Esophagus squamous epithelium (tissue), 4 donors: ENCODE results near the gene EPB41L4A.

ENCODE experiments used
- CTCF ChIP-seq, 6 experiments: fragments of 450-650 bp in 4 of 6; fragments of 200-600 bp in 2 of 6; sonication (generic) in 2 of 6; IDR thresholded peaks; one replicate each; pipeline ENCODE4 v1.5.1; 2016 to 2019; ENCODE audit warnings: antibody characterized with exemption in 6 of 6, mild to moderate bottlenecking in 4 of 6, moderate library complexity in 4 of 6
- POLR2A ChIP-seq, 4 donors: fragments of 450-650 bp; IDR thresholded peaks; one replicate each; pipeline ENCODE4 v1.6.1; 2017; ENCODE audit warnings: antibody characterized with exemption in 4 of 4, mild to moderate bottlenecking in 4 of 4, moderate library complexity in 3 of 4

DNA sequence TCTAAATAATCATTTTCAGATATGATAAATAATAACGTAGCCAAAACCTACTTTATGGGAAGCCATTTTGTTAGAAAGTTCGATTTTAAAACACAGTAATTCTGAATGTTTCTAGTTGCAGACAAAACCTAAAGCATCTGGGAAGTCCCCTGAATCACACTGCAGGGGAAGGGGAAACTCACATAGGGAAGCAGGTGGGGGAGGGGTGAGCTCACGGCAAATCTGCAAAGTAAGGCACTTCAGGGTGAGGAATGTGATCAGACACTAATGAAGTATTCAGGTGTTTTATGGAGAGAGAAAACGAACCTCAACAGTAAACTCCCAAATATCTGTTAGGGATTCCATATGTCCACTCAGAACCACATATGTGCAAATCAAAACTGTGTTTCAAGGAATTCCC lies 70.7 kb downstream of the EPB41L4A start:
- TF ChIP-seq CTCF (IDR thresholded peaks at IDR 0.05) (no peak), POLR2A (IDR thresholded peaks at IDR 0.05) (no peak)
